Embryonic facial prominence (tissue), 1 donor: ENCODE results near the gene MAFF.
A peak's percentile ranks its signal among the peaks of the same experiment; 100 is the strongest.
"Not testable (repeated sequence)": the region's sequence is repeated elsewhere in the genome, so short reads cannot be mapped to it uniquely, and the experiment has no call there.

Experiments used
- DNase-seq: peaks from one replicate; pipeline ENCODE4 v3.0.0-alpha.2; 2016; ENCODE audit errors: extremely low spot score

Gene MAFF

GRCh38 chr22:38177571-38177925, 24.2 kb upstream of the MAFF start:
- DNase-seq = not testable (repeated sequence)

GRCh38 chr22:38177926-38178604, 23.7 kb upstream of the MAFF start:
- no peak for DNase-seq

- not testable (repeated sequence) for DNase-seq
Observed at GRCh38 chr22:38178605-38178937, 23.2 kb upstream of the MAFF start.

- no peak for DNase-seq
Observed at GRCh38 chr22:38180841-38181452, 20.8 kb upstream of the MAFF start.

GRCh38 chr22:38181453-38182200, 20.2 kb upstream of the MAFF start, which contains the start of gene PLA2G6:
TSS of gene PLA2G6 (minus strand) at chr22:38181830. CDS start at chr22:38169426, 12,404 bp downstream.
- peak; percentile 94 for DNase-seq

- no peak for DNase-seq
Observed at GRCh38 chr22:38184788-38185187, 17.0 kb upstream of the MAFF start.

- DNase-seq = no peak
Observed at GRCh38 chr22:38186429-38186828, 15.4 kb upstream of the MAFF start.

GRCh38 chr22:38187413-38188212, 14.2 kb upstream of the MAFF start:
- no peak for DNase-seq

GRCh38 chr22:38189104-38189503, 12.7 kb upstream of the MAFF start:
- DNase-seq = no peak

GRCh38 chr22:38190581-38190980, 11.2 kb upstream of the MAFF start:
- no peak for DNase-seq

GRCh38 chr22:38191055-38191454, 10.7 kb upstream of the MAFF start:
- no peak for DNase-seq

- no peak for DNase-seq
Observed at GRCh38 chr22:38191731-38192474, 9.9 kb upstream of the MAFF start.

- DNase-seq = no peak
Observed at GRCh38 chr22:38192475-38192863, 9.3 kb upstream of the MAFF start.

GRCh38 chr22:38193580-38193979, 8.2 kb upstream of the MAFF start:
- DNase-seq = no peak

- DNase-seq = no peak
Observed at GRCh38 chr22:38196791-38197419, 4.9 kb upstream of the MAFF start.

GRCh38 chr22:38199826-38200559, 1.8 kb upstream of the MAFF start:
- no peak for DNase-seq

GRCh38 chr22:38201371-38201710, 453 bp upstream of the MAFF start:
- DNase-seq = no peak

- DNase-seq = peak; percentile 45
Observed at GRCh38 chr22:38202437-38203089, 769 bp downstream of the MAFF start.

- DNase-seq = no peak
Observed at GRCh38 chr22:38203090-38203810, 1.5 kb downstream of the MAFF start.
